Measurements from ENCODE around the gene LARGE1.

DNA sequence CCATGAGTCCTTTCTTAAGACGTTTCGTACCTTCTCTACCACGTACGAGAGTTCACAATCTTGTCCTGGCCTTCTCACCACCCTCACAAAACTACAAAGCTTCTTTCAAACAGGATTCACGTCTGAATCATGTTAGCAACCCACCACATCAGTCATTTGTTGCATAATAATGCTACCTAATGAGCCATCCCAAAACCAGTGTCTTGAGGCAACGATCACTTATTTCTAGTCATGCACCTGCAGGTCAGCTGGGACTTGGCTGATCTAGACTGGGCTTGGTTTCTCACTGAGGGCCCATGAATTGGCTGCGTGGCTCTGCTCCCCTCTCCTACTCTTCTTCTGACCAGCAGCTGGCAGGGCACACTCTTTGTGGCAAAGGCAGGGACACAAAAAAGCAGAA is 28.3 kb downstream of the LARGE1 start:
- TF ChIP-seq, protein P1, sequence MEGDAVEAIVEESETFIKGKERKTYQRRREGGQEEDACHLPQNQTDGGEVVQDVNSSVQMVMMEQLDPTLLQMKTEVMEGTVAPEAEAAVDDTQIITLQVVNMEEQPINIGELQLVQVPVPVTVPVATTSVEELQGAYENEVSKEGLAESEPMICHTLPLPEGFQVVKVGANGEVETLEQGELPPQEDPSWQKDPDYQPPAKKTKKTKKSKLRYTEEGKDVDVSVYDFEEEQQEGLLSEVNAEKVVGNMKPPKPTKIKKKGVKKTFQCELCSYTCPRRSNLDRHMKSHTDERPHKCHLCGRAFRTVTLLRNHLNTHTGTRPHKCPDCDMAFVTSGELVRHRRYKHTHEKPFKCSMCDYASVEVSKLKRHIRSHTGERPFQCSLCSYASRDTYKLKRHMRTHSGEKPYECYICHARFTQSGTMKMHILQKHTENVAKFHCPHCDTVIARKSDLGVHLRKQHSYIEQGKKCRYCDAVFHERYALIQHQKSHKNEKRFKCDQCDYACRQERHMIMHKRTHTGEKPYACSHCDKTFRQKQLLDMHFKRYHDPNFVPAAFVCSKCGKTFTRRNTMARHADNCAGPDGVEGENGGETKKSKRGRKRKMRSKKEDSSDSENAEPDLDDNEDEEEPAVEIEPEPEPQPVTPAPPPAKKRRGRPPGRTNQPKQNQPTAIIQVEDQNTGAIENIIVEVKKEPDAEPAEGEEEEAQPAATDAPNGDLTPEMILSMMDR (conservative IDR thresholded peaks at IDR 0.05 in 1 of 2, IDR thresholded peaks at IDR 0.05 in 1 of 2; ENCODE audit: low read depth in 1 of 2, low read length in 2 of 2), result no peak
- no peak for TF ChIP-seq EZH2 (IDR thresholded peaks at IDR 0.05; ENCODE audit: low read length, missing control alignments)

Measured in fibroblast of lung (primary cell).